Spleen (tissue), 7 donors: ENCODE results near the gene WIPI1.
"Not testable (repeated sequence)": the region's sequence is repeated elsewhere in the genome, so short reads cannot be mapped to it uniquely, and the experiment has no call there.

Source experiments
- POLR2A ChIP-seq, 3 donors: fragments of 450-650 bp; IDR thresholded peaks; one replicate each; pipeline ENCODE4 v1.5.1; 2017; ENCODE audit warnings: antibody characterized with exemption in 3 of 3, mild to moderate bottlenecking in 1 of 3
- TF ChIP-seq, protein P1 (sequence below), 11 experiments: fragments of 200-600 bp in 7 of 11; fragments of 450-650 bp in 4 of 11; sonication (generic) in 4 of 11; IDR thresholded peaks in 8 of 11; conservative IDR thresholded peaks in 3 of 11; 1 replicate in 7 of 11; 2 replicates in 4 of 11; pipeline versions ENCODE4 v1.4.0 to v1.8.0; 2016 to 2021; ENCODE audit warnings: antibody characterized with exemption in 11 of 11, inconsistent platforms in 4 of 11, mild to moderate bottlenecking in 1 of 11
- donor health status: DM: no; HTN: no; CAD: no; lungs with moderate emphysema.
- donor health status: DM: no; HTN: no; CAD: no.
- donor health status: DM: no; HTN: no; CAD: no.

DNA sequence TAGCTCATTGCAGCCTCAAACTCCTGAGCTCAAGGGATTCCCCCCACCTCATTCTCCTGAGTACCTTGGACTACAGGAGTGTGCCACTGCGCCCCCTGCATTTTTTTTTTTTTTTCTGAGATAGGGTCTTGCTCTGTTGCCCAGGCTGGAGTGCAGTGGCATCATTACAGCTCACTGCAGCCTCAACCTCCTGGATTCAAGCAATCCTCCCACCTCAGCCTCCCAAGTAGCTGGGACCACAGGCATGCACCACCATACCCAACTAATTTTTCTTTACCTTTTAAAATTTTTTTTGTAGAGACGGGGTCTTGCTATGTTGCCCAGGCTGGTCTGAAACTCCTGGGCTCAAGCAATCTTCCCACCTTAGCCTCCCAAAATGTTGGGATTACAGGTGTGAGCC, 81.1 kb downstream of the WIPI1 start:
- TF ChIP-seq, protein P1, sequence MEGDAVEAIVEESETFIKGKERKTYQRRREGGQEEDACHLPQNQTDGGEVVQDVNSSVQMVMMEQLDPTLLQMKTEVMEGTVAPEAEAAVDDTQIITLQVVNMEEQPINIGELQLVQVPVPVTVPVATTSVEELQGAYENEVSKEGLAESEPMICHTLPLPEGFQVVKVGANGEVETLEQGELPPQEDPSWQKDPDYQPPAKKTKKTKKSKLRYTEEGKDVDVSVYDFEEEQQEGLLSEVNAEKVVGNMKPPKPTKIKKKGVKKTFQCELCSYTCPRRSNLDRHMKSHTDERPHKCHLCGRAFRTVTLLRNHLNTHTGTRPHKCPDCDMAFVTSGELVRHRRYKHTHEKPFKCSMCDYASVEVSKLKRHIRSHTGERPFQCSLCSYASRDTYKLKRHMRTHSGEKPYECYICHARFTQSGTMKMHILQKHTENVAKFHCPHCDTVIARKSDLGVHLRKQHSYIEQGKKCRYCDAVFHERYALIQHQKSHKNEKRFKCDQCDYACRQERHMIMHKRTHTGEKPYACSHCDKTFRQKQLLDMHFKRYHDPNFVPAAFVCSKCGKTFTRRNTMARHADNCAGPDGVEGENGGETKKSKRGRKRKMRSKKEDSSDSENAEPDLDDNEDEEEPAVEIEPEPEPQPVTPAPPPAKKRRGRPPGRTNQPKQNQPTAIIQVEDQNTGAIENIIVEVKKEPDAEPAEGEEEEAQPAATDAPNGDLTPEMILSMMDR (IDR thresholded peaks at IDR 0.05 in 8 of 11, conservative IDR thresholded peaks at IDR 0.05 in 3 of 11): not testable (repeated sequence)
- not testable (repeated sequence) for TF ChIP-seq POLR2A (IDR thresholded peaks at IDR 0.05)
